GM12892 (cell line): ENCODE data around the gene C10orf90.

Experiments used
- DNase-seq: peaks from one replicate; pipeline ENCODE4 v3.0.0; 2011; ENCODE audit not compliant: insufficient read length
- FAIRE-seq: peaks from 2 replicates; lab custom pipeline; 2011; peaks lifted over from hg19 to GRCh38; lab: Jason Lieb, UNC
- POLR2A ChIP-seq: IDR thresholded peaks from 2 replicates; pipeline ENCODE4 v1.6.1; 2011; ENCODE audit warnings: low read depth, low read length, control low read depth
- POLR2AphosphoS5 ChIP-seq: IDR thresholded peaks from 2 replicates; pipeline ENCODE4 v1.6.1; 2011; ENCODE audit warnings: low read depth, low read length, control low read depth
- TAF1 ChIP-seq: IDR thresholded peaks from 2 replicates; pipeline ENCODE4 v1.6.1; 2011; ENCODE audit warnings: low read depth, mild to moderate bottlenecking, control low read depth, low read length, borderline replicate concordance

Gene C10orf90

DNA sequence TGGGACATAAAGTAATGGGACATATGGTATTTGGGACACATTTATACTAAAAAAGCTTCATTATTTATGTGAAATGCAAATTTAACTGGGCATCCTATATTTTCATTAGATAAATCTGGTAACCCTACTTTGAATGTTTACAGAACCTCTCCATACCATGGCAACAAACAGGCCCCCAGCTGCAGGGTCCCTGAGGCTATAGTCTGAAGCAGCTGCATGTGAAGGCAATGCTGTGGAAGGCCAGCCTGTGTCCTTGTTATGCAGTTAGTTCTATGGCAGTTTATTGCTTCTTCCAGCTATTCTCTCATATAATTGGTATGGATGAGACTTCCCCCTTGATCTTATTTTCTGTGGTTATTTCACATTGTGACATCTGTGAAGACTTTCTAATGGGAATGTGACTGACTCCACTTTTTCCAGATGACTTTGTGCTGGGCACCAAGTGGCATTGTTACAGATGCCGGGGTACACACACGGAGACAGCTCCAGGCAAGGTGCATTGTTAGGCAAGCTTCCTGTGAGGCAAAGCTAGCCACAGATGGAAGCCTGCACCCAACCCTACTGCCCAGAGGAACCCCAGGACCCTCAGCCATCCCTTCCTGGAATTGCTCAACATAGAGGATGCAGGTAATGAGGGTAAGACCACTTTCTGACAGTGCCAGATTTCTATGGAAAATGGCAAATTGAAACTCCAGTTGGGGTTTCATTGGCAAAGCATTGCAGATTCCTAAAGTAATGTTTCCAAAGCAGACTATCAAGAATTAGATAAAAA, 232.7 kb downstream of the C10orf90 start:
- DNase-seq = no peak
- TF ChIP-seq TAF1 (no peak), POLR2A (no peak), POLR2AphosphoS5 (no peak)
- no peak for FAIRE-seq

DNA sequence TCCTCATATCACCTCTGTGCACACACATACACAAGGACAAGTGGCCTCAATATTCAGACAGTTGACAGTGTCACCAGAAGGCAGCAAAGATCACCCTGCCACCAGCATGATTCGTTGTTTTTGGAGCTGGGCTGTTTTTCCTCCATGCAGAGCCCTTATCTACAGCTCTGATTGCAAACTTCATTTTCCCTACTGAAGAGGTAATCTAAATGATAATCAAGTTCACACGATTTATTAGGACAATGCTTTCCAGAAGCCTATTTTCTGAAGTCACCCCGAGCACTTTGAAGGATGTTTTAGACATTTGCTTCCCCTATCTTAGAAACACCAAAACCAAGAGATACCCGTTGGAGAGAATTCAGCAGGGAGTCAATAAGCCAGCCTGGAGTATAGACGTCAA, 236.3 kb downstream of the C10orf90 start:
- TF ChIP-seq POLR2A = no peak
- TF ChIP-seq POLR2AphosphoS5 = no peak
- TF ChIP-seq TAF1 = no peak
- FAIRE-seq = no peak
- DNase-seq = no peak

GRCh38 chr10:126433351-126433750, 237.1 kb downstream of the C10orf90 start:
- no peak for DNase-seq
- FAIRE-seq = no peak
- TF ChIP-seq POLR2AphosphoS5 = no peak
- TF ChIP-seq POLR2A = no peak
- TF ChIP-seq TAF1 = no peak

- no peak for DNase-seq
- FAIRE-seq = no peak
- no peak for TF ChIP-seq POLR2A
- no peak for TF ChIP-seq TAF1
- no peak for TF ChIP-seq POLR2AphosphoS5
Measured at GRCh38 chr10:126432507-126432906, 238.0 kb downstream of the C10orf90 start.

DNA sequence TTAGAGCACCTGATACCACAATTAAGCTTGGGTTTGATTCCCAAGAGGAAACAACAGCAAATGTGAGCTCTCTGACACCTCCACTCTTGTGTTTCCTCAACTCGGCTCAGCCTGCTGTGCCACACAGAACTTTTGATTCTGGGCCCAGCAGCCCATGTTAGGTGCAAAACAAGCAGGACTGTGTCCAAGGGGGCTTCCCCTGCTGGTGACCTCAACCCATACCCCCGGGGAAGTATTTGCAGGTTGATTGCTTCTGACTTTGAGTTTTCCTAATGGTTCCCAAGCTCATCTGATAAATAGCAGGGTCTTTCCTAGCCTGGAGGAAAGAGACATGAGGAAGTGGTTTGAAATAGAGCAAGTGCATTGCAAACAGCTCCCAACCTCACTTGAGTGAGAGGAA, 238.7 kb downstream of the C10orf90 start:
- FAIRE-seq (no peak), DNase-seq (no peak)
- no peak for TF ChIP-seq POLR2AphosphoS5
- TF ChIP-seq POLR2A = no peak
- TF ChIP-seq TAF1 = no peak

GRCh38 chr10:126430512-126430911, 240.0 kb downstream of the C10orf90 start:
- TF ChIP-seq TAF1 (no peak), POLR2AphosphoS5 (no peak), POLR2A (no peak)
- no peak for FAIRE-seq
- no peak for DNase-seq

- FAIRE-seq (no peak), DNase-seq (no peak)
- TF ChIP-seq POLR2A = no peak
- TF ChIP-seq TAF1 = no peak
- no peak for TF ChIP-seq POLR2AphosphoS5
Measured at GRCh38 chr10:126429275-126429674, 241.2 kb downstream of the C10orf90 start.

- no peak for DNase-seq
- FAIRE-seq = no peak
- no peak for TF ChIP-seq POLR2A
Measured at GRCh38 chr10:126425489-126426065, 244.9 kb downstream of the C10orf90 start.

DNA sequence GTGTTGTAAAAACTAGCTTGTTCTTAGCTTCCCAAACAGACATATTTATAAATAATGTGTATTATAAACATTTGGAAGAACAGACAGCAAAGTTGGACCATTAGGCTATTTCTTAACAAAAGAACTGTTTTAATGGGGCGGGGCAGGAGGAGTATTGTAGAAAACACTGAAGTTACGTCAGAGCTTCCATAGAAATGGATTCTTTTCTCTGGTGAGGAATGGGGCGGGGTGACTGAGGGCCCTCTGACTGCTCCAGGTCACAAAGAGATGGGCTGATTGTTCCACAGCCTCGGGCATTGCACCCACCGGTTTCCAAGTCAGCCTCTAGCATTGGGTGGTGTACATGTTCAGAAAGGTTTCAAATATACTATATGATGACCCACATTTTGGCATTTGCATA, 245.5 kb downstream of the C10orf90 start:
- TF ChIP-seq POLR2A (no peak), TAF1 (no peak), POLR2AphosphoS5 (no peak)
- no peak for FAIRE-seq
- no peak for DNase-seq

DNA sequence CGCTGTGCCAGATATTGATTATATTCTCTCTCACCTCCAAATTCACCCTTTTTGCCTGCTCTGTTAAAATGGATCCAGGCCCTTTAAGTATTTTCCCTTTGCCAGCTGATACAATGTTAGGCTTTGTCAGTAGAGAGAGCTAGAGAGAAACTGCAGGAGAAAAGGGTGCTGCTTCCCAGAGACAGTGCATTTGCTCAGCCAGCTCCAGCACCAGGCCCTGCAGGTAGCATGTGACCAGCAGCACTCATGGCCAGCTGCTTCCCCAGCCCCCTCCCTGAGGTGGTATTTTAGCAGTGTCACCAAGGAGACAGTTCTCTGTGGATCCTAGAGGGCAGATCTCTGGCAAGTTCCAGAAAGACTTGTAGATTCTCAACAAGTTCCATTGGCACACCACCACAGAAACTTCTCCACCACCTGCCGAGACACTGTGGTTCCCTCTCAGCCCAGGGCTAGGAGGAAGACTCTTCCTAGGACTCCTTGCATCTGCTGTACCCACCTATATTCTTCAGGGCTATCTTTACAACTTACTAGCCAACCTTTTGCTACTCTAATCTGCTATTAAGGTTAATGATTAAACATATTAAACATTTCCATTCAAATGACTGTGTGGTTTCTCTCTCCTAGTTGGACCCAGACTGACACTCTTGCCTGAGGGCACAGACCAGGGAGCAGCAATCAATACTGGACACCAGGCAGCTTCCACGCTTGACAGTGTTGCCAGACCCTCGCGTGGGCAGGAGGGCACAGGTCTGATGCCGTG, 246.6 kb downstream of the C10orf90 start:
- DNase-seq (no peak), FAIRE-seq (no peak)
- TF ChIP-seq POLR2A (no peak), TAF1 (no peak), POLR2AphosphoS5 (no peak)

DNA sequence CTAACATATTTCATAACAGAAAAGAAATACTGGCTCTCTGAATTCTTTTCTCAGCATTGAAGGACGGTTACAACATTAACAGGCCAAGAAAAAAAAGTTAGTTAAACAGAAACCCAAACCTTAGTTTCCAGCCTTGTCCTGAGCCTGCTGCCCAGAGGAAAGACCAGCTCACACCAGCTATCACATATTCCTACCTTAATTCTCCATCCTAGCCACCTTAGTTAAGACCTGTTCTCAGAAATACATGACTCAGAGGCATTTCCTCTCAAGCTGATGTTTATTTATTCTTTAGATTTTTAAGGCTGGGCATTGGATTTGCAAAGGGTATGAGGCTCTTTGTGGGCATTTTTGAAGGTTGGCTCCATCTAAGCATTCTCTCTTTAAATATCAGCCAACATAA, 247.9 kb downstream of the C10orf90 start:
- FAIRE-seq (no peak), DNase-seq (no peak)
- TF ChIP-seq POLR2A (no peak), POLR2AphosphoS5 (no peak), TAF1 (no peak)
